Measurements from ENCODE around the gene PPAN.

The PPAN gene

DNA sequence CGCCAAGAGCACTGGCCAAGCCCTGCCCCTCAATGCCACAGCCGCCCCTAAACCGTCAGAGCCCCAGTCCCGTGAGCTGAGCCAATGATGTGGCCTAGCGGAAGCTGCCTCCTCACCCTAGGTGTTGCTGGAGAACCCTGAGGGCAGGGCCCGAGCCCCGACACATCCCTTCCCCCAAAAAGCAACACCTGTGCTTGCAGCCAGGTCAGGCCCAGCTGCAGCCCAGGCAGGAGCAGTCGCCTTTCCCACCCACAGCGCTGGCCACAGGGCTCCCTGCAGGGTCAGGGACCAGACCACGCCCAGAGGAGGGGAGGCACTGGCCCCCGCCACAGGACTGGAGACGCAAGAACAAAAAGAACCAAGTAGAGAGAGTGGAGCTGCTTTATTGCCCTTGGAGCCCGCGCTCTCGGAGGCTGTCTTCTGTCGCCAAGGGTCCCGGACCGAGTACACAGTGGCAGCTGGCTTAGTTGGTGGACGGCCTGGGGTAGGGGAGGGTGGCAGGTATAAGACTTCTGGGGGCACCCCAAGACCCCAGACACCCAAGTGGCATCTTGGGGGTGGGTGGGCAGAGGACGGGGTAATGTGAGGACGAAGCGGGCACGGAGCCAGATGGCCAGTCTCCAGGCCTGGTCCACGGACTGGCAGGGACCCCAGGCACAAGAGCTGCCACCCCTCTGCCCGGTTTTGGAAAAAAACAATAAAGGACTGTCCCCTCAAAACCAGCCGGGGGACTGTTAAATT lies 8.7 kb downstream of the PPAN start:
- no peak for DNase-seq

DNA sequence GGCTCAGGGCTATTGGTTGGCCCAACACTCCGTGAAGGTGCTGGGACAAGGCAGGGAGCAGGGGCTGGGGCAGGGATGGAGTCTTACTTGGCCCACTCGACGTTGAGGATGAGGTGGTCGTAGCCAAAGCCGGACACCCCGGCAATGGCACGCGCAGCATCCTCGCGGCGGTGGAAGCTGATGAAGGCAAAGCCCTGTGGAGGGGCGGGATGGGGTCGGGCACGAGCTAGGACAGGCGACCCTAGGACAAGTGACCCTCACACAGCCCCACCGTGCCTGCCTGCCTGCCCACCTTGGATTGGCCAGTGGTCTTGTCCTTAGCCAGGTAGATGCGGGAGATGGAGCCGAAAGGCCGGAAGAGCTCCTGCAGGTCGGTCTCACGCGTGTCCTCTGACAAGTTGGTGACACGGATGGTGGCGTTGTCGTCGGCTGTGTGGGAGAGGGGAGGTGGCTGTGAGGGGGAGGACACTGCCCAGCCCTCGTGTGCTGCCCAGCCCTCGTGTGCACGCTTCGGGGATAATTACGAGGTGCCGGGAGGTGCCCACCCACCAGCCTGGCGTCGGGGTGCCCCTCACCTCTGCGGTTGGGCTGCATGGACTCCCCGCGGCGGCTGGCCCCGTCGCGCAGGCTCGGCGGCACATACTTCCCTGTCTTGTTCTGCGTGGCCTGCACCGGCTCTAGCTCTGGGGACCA lies 9.4 kb downstream of the PPAN start:
- DNase-seq = no peak

DNA sequence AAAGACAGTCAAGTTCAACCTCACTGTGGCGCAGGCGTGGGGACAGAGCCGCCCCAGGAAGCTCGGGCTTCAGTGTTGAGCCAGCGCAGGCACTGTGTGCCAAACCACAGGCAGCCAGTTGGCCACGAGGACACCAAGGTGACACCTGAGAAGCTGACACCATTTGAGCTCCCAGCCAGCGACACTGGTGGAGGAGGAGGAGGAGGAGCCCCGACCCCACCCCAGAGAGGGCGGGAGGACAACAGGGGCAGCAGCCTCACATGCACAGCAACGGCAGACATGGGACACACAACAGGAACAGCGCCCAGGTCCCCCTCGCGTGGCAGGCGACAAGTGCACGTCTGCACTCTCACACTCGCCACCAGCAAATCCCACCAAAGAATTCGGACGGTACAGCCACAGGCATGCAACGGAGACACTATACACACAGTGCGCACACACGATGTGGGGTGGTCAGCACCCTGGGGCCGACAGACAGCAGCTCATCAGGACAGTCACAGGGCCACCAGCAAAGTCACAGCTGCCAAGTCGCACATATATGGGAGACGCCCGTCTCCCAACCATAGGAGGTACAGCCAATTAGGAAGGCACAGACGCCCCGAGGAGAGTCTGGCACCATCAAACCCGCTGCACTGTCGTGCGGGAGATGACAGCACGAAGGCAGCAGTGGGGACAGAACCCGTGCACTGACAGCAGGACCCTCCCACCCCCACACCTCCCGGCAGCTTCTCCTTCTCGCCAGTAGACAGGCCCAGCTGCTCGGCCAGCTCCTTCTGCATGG lies 10.1 kb downstream of the PPAN start:
- DNase-seq = no peak

DNA sequence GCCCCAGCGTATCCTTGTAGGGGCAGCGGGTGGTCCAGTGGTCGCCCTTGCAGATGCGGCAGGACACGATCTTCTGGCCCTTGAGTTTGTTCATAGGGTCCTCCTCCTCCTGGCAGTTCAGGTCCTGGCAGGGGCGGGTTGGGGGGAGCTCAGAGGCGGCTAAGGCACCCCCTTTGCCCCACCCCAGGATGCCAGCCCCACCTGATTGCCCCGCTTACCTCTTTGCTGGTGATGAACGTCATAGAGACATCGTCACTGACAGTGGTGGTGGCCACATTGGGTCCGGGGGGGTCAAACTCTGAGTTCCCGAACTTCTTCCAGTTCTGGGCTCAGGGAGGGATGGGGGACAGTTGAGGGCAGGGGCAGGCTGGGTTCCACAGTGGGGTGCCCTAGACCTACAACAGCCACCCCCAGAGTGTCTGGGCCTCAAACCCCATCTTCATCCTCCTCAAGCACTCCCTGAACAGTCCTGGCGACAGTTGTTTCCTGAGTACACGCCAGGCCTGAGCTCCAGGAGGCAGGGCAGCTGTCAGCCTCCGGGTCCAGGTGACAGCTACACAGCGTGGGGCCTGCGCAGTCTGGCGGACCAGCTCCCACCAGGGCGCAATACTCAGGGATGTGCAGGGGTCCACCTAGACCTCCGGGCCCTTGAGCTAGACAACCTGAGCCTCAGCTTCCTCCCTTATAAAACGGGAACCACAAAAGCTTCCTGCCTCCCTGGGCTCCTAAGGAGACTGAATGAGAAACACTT lies 10.9 kb downstream of the PPAN start:
- DNase-seq = no peak

DNA sequence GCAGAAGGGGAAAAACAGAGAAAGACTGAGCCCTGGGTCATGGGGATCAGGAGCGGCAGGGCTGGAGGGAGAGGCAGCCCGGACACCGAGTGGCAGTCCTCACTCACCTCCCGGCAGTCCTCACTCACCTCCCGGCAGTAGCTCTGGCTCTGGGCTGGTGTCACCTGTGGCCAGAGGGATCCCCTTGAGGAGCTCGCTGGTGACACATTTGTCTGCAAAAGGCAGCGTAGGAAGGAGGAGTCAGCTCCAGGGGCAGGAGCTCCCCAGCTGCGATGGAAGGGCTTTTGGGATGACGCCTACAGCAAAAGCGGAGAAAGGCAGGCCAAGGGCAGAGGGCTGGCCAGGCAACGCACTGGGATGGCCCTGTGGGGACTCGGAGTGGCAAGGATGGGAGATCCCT lies 12.8 kb downstream of the PPAN start:
- no peak for DNase-seq

DNA sequence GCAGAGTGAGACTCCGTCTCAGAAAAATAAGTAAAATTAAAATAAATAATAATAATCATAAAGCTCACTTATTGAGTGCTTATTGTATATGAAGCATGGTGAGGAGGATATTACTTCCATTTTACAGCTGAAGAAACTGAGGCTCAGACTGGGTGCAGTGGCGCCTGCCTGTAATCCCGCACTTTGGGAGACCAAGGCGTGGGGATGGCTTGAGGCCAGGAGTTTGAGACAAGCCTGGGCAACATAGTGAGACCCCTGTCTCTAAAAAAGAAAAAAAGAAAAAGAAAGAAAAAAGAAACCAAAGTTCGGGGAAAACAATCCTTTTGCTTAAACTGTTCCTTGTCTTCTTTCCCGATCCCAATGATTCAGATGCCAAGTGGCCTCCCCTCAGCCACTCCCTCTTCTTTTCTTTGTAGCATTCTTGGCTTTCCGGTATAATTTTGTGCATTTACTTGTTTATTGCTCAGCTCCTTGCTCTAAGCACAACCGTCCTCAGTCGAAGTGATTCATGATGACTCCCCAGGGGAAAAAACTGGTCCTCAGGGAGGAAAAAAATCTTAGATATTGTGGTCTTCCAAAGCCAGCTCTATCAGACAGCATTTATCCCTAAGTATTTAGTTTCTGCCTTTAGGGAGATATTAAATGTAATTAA lies 14.5 kb downstream of the PPAN start:
- DNase-seq = no peak

DNA sequence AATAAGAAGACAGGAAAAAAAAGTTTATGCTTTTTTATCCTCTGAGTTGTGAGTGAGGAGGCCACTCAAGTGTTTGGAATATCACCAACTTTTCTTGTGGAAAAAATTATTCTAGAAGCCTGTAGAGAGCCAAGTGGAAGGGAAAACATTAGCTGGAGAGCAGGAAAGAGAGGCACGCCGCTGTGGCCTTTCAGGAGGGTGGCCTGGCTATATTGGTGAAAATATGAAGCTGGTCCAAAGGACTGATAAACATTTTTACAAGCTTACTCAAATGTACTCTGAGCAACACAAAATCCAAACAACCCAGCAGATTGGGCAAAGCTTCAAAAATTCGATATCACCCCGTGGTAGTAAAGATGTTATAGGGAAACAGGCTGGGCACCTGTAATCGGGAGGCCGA lies 15.9 kb downstream of the PPAN start:
- DNase-seq = no peak

DNA sequence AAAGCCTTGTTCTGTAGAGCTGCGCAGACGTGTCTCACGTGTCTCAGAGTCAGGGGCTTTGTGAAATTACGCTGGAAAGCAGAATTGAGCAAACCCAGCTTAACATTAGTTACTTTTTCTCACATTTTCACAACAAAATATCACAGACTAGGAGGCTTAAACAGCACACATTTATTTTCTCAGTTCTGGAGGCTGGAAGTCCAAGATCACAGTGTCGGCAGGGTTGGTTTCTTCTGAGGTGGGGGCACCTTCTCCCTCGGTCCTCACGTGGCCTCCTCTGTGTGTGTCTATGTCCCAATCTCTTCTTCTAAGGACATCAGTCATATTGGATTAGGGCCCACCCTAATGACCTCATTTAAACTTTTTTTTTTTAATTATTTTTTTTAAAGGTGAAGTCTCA lies 18.3 kb downstream of the PPAN start:
- DNase-seq = no peak

DNA sequence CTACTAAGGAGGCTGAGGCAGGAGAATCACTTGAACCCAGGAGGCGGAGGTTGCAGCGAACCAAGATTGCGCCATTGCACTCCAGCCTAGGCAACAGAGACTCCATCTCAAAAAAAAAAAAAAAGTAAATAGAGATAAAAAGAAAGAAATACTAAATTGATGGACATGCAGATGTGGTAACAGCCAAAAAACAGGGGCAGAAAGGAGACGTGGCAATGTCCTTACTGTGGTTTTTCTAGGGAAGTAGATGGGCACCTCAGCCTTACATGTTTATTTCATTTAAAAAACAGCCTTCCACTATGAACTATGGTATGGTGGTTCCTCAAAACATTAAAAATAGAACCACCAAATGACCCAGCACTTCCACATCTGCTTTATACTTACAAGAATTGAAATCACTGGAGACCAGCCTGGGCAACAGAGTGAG lies 20.1 kb downstream of the PPAN start:
- DNase-seq = no peak

DNA sequence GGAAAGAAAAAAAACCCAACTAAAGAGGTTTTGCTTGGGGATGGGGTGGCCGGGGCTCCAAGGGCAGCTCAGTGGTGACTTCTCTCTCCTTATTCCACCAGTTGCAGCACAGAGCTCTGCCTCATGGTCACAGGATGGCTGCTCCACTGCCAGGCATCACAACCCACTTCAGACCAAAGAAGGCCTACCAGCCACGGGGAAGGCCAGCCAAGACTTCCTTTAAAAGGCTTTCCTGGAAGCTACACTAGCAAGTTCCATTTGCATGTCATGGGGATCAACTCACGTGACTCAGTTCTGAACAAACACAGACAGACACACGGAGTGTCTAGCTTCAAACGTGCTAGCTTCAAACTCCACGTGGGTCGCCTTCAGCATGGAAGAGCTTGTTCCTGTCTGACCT lies 26.7 kb downstream of the PPAN start:
- no peak for DNase-seq

DNA sequence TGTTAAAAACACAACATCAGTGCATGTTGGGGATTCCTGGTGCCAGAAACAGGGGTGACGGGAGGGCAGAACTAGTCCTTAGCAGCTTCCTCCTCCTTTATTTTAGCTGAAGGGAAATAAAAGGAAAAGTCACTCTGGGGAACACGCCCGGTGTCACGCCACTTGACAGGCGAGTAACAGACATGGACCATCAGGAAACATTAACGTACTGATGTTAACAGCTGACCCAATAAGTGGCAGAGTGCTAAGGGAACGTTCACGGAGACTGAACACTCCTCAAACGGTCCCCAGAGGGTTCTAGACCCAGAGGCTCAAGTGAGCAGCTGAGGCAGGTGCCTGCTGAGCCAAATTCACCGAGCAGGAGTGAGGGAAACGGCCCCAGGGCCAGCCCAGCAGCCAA lies 27.4 kb downstream of the PPAN start:
- DNase-seq = no peak

DNA sequence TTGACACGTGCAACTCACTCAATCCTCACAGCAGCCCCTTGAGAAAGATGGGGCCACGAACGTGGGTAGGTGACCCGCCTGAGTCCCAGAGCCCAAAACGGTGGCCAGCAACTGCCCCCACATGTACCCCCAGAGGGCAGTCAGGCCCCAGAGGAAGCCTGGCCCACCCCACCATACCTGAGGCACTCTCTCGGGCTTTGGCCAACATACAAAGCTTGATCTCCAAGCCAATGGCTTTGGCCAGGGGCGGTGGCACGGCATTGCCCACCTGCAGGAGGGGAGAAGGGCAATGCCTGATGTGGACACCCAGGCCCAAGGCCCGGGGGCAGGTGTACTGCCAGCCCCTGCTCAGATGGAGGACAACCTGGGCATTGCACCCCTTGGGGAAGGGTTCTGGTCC lies 27.9 kb downstream of the PPAN start:
- no peak for DNase-seq

DNA sequence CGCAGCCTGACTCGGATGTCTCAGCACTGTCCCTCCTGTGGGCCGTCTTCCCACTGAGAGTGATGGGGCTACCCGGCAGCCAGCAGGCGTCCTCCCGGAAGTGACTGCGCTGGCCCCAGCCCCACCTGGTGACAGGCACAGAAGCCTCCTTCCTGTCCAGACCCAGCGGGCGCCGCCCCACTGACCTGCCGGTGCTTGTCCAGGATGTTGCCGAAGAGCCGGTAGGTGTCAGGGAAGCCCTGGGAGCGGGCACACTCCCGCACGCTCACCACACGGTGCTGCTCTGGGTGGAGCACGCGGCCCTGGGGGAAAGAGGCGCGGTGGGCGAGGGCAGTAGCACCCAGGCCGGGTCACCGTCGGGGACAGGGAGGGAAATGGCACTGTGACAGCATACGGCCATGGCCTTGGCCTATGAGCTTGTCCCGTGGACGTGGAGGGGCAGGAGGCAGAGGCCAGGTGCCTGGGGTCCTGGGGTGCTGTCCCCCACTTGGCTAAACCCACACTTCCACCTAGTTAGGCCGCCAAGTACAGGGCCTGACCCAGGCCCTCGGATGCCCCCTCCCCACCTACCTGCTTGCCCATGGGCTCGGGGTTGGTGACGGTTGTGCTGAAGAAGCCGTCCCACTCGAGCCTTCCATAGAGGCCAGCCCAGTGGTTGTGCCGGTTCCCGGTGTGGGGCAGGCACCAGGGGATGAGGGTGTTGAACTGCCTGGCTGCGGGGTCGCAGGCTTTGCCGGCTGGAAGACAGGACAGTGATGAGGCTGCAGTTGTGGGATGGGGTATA lies 29.6 kb downstream of the PPAN start:
- DNase-seq = no peak

DNA sequence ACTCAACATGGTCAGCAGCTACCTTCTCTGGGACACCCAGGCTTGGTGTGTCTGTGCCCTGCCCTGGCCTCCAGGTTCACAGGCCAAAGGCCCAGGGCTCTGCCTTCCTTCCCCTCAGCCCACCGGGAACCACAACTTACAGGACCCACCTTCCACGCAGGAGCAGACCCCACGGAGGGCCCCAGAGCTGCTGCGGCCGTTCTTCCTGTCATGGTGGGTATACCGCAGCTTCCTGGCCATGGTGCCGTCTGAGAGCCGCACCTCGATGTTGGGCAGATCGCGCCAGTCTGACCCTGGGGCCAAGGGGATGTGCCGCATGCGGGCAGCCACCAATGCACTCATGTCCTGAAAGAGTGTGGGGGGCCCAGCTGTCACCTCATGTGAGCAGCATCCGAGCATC lies 30.8 kb downstream of the PPAN start:
- DNase-seq = no peak

DNA sequence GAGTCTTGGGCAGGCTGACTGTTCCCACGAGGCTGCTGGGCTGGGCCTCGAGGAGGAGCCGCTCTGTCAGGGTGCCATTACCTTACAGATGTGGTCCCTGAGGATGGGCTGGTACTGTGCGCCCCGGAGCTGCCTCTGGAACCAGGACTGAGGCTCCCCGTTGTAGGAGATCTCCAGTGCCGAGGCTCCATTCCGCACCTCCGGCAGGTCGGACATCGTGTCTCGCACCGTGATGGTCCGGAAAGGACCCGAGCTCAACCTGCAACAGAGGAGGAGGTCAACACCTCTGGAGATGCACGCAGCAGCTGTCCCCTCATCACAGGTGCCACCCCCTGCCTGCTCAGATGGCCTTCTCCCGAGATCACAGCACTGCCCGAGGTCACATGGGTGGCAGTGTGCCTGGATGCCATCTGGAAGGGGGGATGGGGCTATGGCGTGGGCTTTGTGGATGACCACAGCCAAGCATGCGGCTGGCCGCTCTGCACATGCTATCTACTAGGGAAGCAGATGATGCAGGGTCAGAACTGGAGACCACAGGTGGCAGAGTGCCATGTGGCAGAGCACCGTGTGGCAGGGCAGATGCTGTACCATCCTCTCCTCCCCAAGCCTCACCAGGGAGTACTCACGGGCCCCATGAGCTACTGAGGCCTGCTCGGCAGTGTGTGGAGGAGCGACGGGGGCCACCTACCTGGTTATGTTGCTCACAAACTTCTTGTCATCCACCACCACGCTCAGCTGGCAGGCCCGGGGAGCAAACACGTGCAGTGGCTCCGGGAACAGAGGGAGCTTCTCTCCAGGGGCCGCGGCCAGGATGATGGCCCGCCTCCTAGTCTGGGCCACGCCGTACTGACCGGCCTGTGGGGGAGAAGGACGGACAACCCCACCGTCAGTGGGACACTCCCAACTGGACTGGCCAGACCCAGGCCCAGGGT lies 31.9 kb downstream of the PPAN start:
- peak in 1 of 2 donors; percentile 54 for DNase-seq

DNA sequence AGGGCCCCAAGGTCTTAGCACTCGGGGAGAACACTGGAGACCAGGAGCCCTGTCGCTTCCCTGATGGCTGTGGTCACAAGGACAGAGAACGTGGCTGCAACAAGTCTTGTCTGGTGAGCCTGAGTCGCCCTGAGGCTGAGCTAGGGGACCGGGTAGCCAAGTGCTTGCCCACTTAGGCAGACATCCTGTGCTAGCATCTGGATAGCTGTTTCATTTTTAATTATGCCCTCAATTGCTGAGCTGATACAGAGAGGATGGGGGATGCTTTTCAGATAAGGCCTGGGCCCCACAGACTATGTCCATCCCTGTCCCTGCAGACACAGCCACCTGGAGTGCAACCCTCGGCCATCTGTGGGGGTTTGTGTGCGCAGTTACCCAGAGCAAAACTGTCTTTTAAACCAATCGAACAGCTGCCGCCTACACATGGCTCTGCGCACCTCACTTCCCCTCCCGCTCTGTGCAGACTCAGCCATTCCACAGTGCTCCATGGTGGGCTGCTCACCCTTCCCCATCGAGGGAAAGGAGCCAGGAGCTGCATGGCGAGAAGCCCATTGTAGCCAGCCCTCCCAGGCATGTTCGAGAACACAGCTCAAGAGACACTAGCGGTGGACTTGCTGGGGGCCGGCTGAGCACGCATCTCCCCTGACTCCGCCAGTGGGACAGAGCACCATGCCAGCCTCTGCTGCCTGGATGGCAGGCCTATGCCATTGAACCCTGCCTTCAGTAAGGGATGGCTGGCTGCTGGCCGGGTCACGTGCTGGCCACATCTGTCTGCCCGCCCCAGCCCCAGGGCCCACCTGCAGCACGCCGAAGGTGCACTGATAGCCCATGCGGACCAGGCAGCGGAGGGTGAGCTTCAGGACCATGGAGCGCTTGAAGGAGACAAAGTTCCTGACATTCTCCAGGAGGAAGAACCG lies 33.0 kb downstream of the PPAN start:
- DNase-seq = no peak

DNA sequence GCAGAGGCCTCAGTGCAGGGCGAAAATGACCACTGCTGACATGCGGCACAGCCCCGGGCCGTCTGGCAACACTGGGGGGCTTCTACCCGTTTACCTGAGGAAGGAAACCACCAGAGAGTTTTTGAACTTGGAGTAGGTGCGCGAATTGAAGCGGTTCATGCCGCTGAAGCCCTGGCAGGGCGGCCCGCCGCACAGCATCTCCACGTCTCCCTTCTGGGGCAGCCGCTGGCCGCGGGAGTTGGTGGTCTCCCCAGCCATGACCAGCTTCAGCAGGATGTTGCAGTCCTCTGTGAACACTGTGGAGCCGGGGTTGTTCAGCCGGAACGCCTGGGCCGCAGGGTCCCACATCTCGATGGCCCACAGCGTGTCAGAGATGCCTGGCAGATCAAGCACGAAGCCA lies 33.8 kb downstream of the PPAN start:
- DNase-seq = no peak

DNA sequence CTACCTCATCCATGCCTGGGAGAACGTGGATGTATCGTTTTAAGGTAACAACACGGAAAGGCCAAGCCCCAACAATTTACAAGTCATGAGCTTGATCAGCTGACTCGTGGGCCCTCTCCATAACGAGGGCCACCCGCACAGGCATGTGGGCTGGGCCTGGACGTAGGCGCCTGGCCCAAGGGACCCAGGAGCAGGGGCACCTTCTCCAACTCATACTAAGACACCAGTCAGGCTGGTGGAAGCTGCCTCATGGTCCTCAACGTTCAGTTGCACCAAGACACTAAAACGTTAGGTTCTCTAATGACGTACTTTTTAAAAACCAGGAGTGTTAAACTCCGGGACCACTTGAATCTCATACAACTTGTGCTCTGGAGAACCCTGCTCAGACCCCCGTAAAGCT lies 35.3 kb downstream of the PPAN start:
- no peak for DNase-seq

DNA sequence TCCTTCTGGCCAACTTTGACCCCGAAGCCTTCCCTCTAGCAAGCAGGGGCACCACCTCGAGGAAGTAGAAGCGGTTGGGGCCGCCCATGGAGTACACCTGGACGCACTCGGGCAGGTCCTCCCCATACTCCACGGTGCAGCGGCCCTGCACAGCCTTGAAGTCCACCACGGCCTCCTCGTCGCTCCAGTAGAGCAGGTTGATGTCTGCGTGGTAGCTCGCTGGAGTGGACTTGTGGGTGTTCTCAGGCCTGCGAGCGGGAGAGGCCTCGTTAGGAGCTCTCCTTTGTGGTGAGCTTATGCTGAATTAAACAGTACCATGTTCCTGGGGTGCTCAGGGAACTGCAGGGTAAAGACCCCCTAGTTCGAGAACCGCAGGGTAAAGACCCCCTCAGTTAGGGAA lies 35.8 kb downstream of the PPAN start:
- DNase-seq = no peak
